Measurements from ENCODE around the gene CREBBP.
A peak's percentile ranks its signal among the peaks of the same experiment; 100 is the strongest.
"Not testable (repeated sequence)": the region's sequence is repeated elsewhere in the genome, so short reads cannot be mapped to it uniquely, and the experiment has no call there.

The CREBBP gene

GRCh38 chr16:3912373-3912772, 31.9 kb upstream of the CREBBP start:
- H3K79me1 ChIP-seq (replicated peaks; ENCODE audit: low read length, poor library complexity, severe bottlenecking), result no peaks in the 10 kb centered on the region
- H2BK12ac ChIP-seq (ENCODE audit: low read length in 2 of 2), result no peak overlapping the region
- H2BK120ac ChIP-seq (ENCODE audit: low read depth, low read length), result no peak overlapping the region
- H3K14ac ChIP-seq (ENCODE audit: low read length in 2 of 2), result no peak overlapping the region
- DNase-seq, result no peak
- H3K18ac ChIP-seq (ENCODE audit: low read depth in 1 of 2, low read length in 2 of 2), result no peak overlapping the region
- H2AFZ ChIP-seq (ENCODE audit: low read depth, low read length), result no peak overlapping the region
- no peak overlapping the region for H3K9ac ChIP-seq (ENCODE audit: low read length)
- H3K36me3 ChIP-seq (ENCODE audit: control insufficient read depth in 1 of 2, insufficient read depth in 2 of 2, low read depth in 1 of 2, low read length in 2 of 2), result no peaks in the 10 kb centered on the region
- no peak overlapping the region for H4K8ac ChIP-seq (ENCODE audit: low read length)
- H3K23ac ChIP-seq (ENCODE audit: low read length in 2 of 2), result no peak overlapping the region
- H3K4me1 ChIP-seq (ENCODE audit: control insufficient read depth, insufficient read depth, low read depth, low read length), result no peaks in the 10 kb centered on the region
- H3K27me3 ChIP-seq (ENCODE audit: control insufficient read depth in 1 of 2, insufficient read depth in 1 of 2, low read length in 2 of 2), result peaks cover 7 to 27% of the 10 kb centered on the region in 2 experiments
- H2BK15ac ChIP-seq (ENCODE audit: low read depth, poor library complexity, severe bottlenecking), result no peak overlapping the region
- no peak overlapping the region for H3K4me3 ChIP-seq (ENCODE audit: insufficient read depth in 1 of 2, low read depth in 1 of 2, low read length in 2 of 2)
- H3K27ac ChIP-seq (ENCODE audit: low read length, poor library complexity, severe bottlenecking), result no peak overlapping the region
- H3K9me3 ChIP-seq (ENCODE audit: control insufficient read depth, low read length), result peaks cover 8% of the 10 kb centered on the region
- no peak overlapping the region for H2AK5ac ChIP-seq (ENCODE audit: low read length, severe bottlenecking)
- WGBS, result 90% methylated on average over 11 of the region's 12 CpGs
- H3K4ac ChIP-seq (ENCODE audit: low read depth in 1 of 2, low read length in 2 of 2), result no peak overlapping the region
- H4K91ac ChIP-seq (ENCODE audit: low read length), result no peak overlapping the region
- H3K4me2 ChIP-seq (ENCODE audit: low read length, poor library complexity, severe bottlenecking), result no peak overlapping the region
- H2BK5ac ChIP-seq (ENCODE audit: low read depth, low read length, poor library complexity, severe bottlenecking), result no peak overlapping the region

- not testable (repeated sequence) for H2BK5ac ChIP-seq (ENCODE audit: low read depth, low read length, poor library complexity, severe bottlenecking)
These were observed 31.2 kb upstream of the CREBBP start for GRCh38 chr16:3911741-3912140.

GRCh38 chr16:3909791-3910583, 29.5 kb upstream of the CREBBP start:
- 84% methylated on average over 16 of the region's 18 CpGs for WGBS

More at GRCh38 chr16:3911741-3912140, 31.2 kb upstream of the CREBBP start:
- not testable (repeated sequence) for H3K27ac ChIP-seq (ENCODE audit: low read length, poor library complexity, severe bottlenecking); H4K8ac ChIP-seq (ENCODE audit: low read length); H3K9ac ChIP-seq (ENCODE audit: low read length); H3K79me1 ChIP-seq (replicated peaks; ENCODE audit: low read length, poor library complexity, severe bottlenecking); H2AFZ ChIP-seq (ENCODE audit: low read depth, low read length); H2AK5ac ChIP-seq (ENCODE audit: low read length, severe bottlenecking); H2BK15ac ChIP-seq (ENCODE audit: low read depth, poor library complexity, severe bottlenecking); H3K4me1 ChIP-seq (ENCODE audit: control insufficient read depth, insufficient read depth, low read depth, low read length); H3K9me3 ChIP-seq (ENCODE audit: control insufficient read depth, low read length); H2BK120ac ChIP-seq (ENCODE audit: low read depth, low read length); H3K4ac ChIP-seq (ENCODE audit: low read depth in 1 of 2, low read length in 2 of 2); H2BK12ac ChIP-seq (ENCODE audit: low read length in 2 of 2); H3K36me3 ChIP-seq (ENCODE audit: control insufficient read depth in 1 of 2, insufficient read depth in 2 of 2, low read depth in 1 of 2, low read length in 2 of 2); H3K18ac ChIP-seq (ENCODE audit: low read depth in 1 of 2, low read length in 2 of 2); H4K91ac ChIP-seq (ENCODE audit: low read length); H3K4me3 ChIP-seq (ENCODE audit: insufficient read depth in 1 of 2, low read depth in 1 of 2, low read length in 2 of 2); H3K14ac ChIP-seq (ENCODE audit: low read length in 2 of 2); H3K23ac ChIP-seq (ENCODE audit: low read length in 2 of 2); H3K4me2 ChIP-seq (ENCODE audit: low read length, poor library complexity, severe bottlenecking); DNase-seq
- peaks cover 7 to 27% of the 10 kb centered on the region in 2 experiments for H3K27me3 ChIP-seq (ENCODE audit: control insufficient read depth in 1 of 2, insufficient read depth in 1 of 2, low read length in 2 of 2)
- WGBS, result 92% methylated on average over 5 of the region's 6 CpGs

GRCh38 chr16:3908951-3909437, 28.5 kb upstream of the CREBBP start:
- no peak overlapping the region for H3K4me3 ChIP-seq (ENCODE audit: insufficient read depth in 1 of 2, low read depth in 1 of 2, low read length in 2 of 2)
- WGBS, result 89% methylated on average over 17 of the region's 17 CpGs
- H2BK120ac ChIP-seq (ENCODE audit: low read depth, low read length), result no peak overlapping the region
- H3K4ac ChIP-seq (ENCODE audit: low read depth in 1 of 2, low read length in 2 of 2), result no peak overlapping the region
- no peak overlapping the region for H2BK12ac ChIP-seq (ENCODE audit: low read length in 2 of 2)
- no peak overlapping the region for H2AK5ac ChIP-seq (ENCODE audit: low read length, severe bottlenecking)
- H3K4me1 ChIP-seq (ENCODE audit: control insufficient read depth, insufficient read depth, low read depth, low read length), result peaks cover 2% of the 10 kb centered on the region
- H3K23ac ChIP-seq (ENCODE audit: low read length in 2 of 2), result no peak overlapping the region
- no peak overlapping the region for H2AFZ ChIP-seq (ENCODE audit: low read depth, low read length)
- H3K79me1 ChIP-seq (replicated peaks; ENCODE audit: low read length, poor library complexity, severe bottlenecking), result no peaks in the 10 kb centered on the region
- no peaks in the 10 kb centered on the region for H3K9me3 ChIP-seq (ENCODE audit: control insufficient read depth, low read length)
- no peak for DNase-seq
- H4K8ac ChIP-seq (ENCODE audit: low read length), result no peak overlapping the region
- no peak overlapping the region for H2BK5ac ChIP-seq (ENCODE audit: low read depth, low read length, poor library complexity, severe bottlenecking)
- H4K91ac ChIP-seq (ENCODE audit: low read length), result no peak overlapping the region
- no peak overlapping the region for H3K27ac ChIP-seq (ENCODE audit: low read length, poor library complexity, severe bottlenecking)
- no peak overlapping the region for H3K14ac ChIP-seq (ENCODE audit: low read length in 2 of 2)
- H3K27me3 ChIP-seq (ENCODE audit: control insufficient read depth in 1 of 2, insufficient read depth in 1 of 2, low read length in 2 of 2), result peaks cover 7 to 20% of the 10 kb centered on the region in 2 experiments
- no peaks in the 10 kb centered on the region for H3K36me3 ChIP-seq (ENCODE audit: control insufficient read depth in 1 of 2, insufficient read depth in 2 of 2, low read depth in 1 of 2, low read length in 2 of 2)
- no peak overlapping the region for H3K4me2 ChIP-seq (ENCODE audit: low read length, poor library complexity, severe bottlenecking)
- H3K9ac ChIP-seq (ENCODE audit: low read length), result no peak overlapping the region
- no peak overlapping the region for H2BK15ac ChIP-seq (ENCODE audit: low read depth, poor library complexity, severe bottlenecking)
- no peak overlapping the region for H3K18ac ChIP-seq (ENCODE audit: low read depth in 1 of 2, low read length in 2 of 2)

More at GRCh38 chr16:3909791-3910583, 29.5 kb upstream of the CREBBP start:
- Histone ChIP-seq H3K79me1 (replicated peaks; ENCODE audit: low read length, poor library complexity, severe bottlenecking) (no peaks in the 10 kb centered on the region), H3K4me1 (ENCODE audit: control insufficient read depth, insufficient read depth, low read depth, low read length) (no peaks in the 10 kb centered on the region), H3K4ac (ENCODE audit: low read depth in 1 of 2, low read length in 2 of 2) (no peak overlapping the region), H2AFZ (ENCODE audit: low read depth, low read length) (no peak overlapping the region), H3K14ac (ENCODE audit: low read length in 2 of 2) (peak overlapping the region in 1 of 2 experiments; percentile 42), H2BK5ac (ENCODE audit: low read depth, low read length, poor library complexity, severe bottlenecking) (no peak overlapping the region), H3K9ac (ENCODE audit: low read length) (no peak overlapping the region), H2BK120ac (ENCODE audit: low read depth, low read length) (no peak overlapping the region), H3K9me3 (ENCODE audit: control insufficient read depth, low read length) (no peaks in the 10 kb centered on the region), H3K4me3 (ENCODE audit: insufficient read depth in 1 of 2, low read depth in 1 of 2, low read length in 2 of 2) (no peak overlapping the region), H3K27ac (ENCODE audit: low read length, poor library complexity, severe bottlenecking) (no peak overlapping the region), H4K8ac (ENCODE audit: low read length) (no peak overlapping the region), H3K4me2 (ENCODE audit: low read length, poor library complexity, severe bottlenecking) (no peak overlapping the region), H3K23ac (ENCODE audit: low read length in 2 of 2) (peak overlapping the region in 1 of 2 experiments; percentile 5), H3K36me3 (ENCODE audit: control insufficient read depth in 1 of 2, insufficient read depth in 2 of 2, low read depth in 1 of 2, low read length in 2 of 2) (no peaks in the 10 kb centered on the region), H2AK5ac (ENCODE audit: low read length, severe bottlenecking) (no peak overlapping the region), H4K91ac (ENCODE audit: low read length) (no peak overlapping the region), H3K18ac (ENCODE audit: low read depth in 1 of 2, low read length in 2 of 2) (no peak overlapping the region), H2BK15ac (ENCODE audit: low read depth, poor library complexity, severe bottlenecking) (no peak overlapping the region), H2BK12ac (ENCODE audit: low read length in 2 of 2) (no peak overlapping the region), H3K27me3 (ENCODE audit: control insufficient read depth in 1 of 2, insufficient read depth in 1 of 2, low read length in 2 of 2) (peaks cover 7 to 28% of the 10 kb centered on the region in 2 experiments)
- DNase-seq, result no peak
